Measurements from ENCODE around the gene RAX2. TPM values are rescaled to one million over a fixed set of nuclear protein-coding genes. Genes with fewer than 3 reads are reported as not detected.

Gene RAX2
- total and polyA plus RNA-seq, 2 of the 8 experiments (the other 6 are each of a cell fraction or from before 2014, with no cell fraction given) = 0.08 TPM; not detected in 1

- no peak overlapping the region for H2AK5ac ChIP-seq (ENCODE audit: low read depth, low read length)
- H3K79me1 ChIP-seq (ENCODE audit: low read depth, low read length) = no peaks in the 10 kb centered on the region
- no peak overlapping the region for H2BK15ac ChIP-seq (ENCODE audit: low read length)
- no peaks in the 10 kb centered on the region for H3K9me3 ChIP-seq (ENCODE audit: insufficient read depth in 2 of 2, low read depth in 1 of 2, low read length in 1 of 2)
- no peak overlapping the region for H3K14ac ChIP-seq (ENCODE audit: insufficient read length)
- FAIRE-seq = no peak
- H3K27me3 ChIP-seq (replicated peaks in 1 of 4; ENCODE audit: control insufficient read depth in 3 of 4, extremely low read depth in 1 of 4, insufficient read depth in 3 of 4, low read length in 3 of 4) = peaks cover 0 to 5% (median under 1%) of the 10 kb centered on the region in 4 experiments; a peak in 3 of 7 replicates
- H3K36me3 ChIP-seq (ENCODE audit: control insufficient read depth in 2 of 4, insufficient read depth in 4 of 4, low read length in 3 of 4) = no peaks in the 10 kb centered on the region
- peaks cover 0 to 1% of the 10 kb centered on the region in 2 experiments for H4K20me1 ChIP-seq (replicated peaks in 1 of 2; ENCODE audit: control insufficient read depth in 1 of 2, insufficient read depth in 2 of 2, low read length in 2 of 2)
- no peak overlapping the region for H2BK120ac ChIP-seq (replicated peaks; ENCODE audit: low read depth, low read length)
- no peak overlapping the region for H2AFZ ChIP-seq (ENCODE audit: low read length)
- H3K4me3 ChIP-seq (ENCODE audit: extremely low read depth in 1 of 4, insufficient read depth in 2 of 4, low read depth in 3 of 4, low read length in 4 of 4) = no peak overlapping the region
- no peak for DNase-seq (ENCODE audit: low read depth in 1 of 2, low spot score in 2 of 2)
- no peaks in the 10 kb centered on the region for H3K79me2 ChIP-seq (ENCODE audit: control insufficient read depth in 1 of 2, insufficient read depth in 2 of 2, low read length in 2 of 2)
- no peak overlapping the region for H3K56ac ChIP-seq (replicated peaks; ENCODE audit: insufficient read length, low read depth, low read length)
- no peak overlapping the region for H3K4ac ChIP-seq (replicated peaks; ENCODE audit: insufficient read length, low read depth, low read length)
- no peak overlapping the region for H3K18ac ChIP-seq (ENCODE audit: extremely low read depth, low read length)
- ChIA-PET POLR2A (ENCODE audit: partially characterized antibody) (no interaction called here), CTCF (ENCODE audit: partially characterized antibody) (interaction anchor here (1.5 to 1.6 kb wide), 2 partner anchors 16 to 30 kb away, joined by 3 to 4 read pairs; no protein-coding TSS in a partner anchor)
- no peak overlapping the region for H4K8ac ChIP-seq (ENCODE audit: extremely low read depth, insufficient read depth, low read length)
- no peaks in the 10 kb centered on the region for H3K23me2 ChIP-seq (ENCODE audit: low read depth, low read length)
- no peak overlapping the region for H3K27ac ChIP-seq (ENCODE audit: low read depth, low read length)
- WGBS, 2 experiments (ENCODE audit: extremely low coverage in 1 of 2, insufficient coverage in 1 of 2, insufficient read length in 1 of 2, insufficient replicate concordance in 2 of 2, low coverage in 1 of 2, low lambda C conversion rate in 2 of 2, missing lambda C conversion rate in 1 of 2) = 97% methylated on average over 19 of the region's 19 CpGs; no CpG with 5 or more reads in 1 of the 2 experiments
- H3K4me1 ChIP-seq (replicated peaks in 1 of 4; ENCODE audit: control insufficient read depth in 3 of 4, insufficient read depth in 4 of 4, low read length in 3 of 4) = no peaks in the 10 kb centered on the region; a peak in 1 of 7 replicates
- TF ChIP-seq EZH2 (IDR thresholded peaks at IDR 0.05; ENCODE audit: low read depth, low read length, severe bottlenecking) = no peak
- TF ChIP-seq GABPA (IDR thresholded peaks at IDR 0.05; ENCODE audit: borderline replicate concordance, insufficient read depth, low read length) = no peak
- no peak for TF ChIP-seq JUN (IDR thresholded peaks at IDR 0.05; ENCODE audit: low read depth, low read length)
- TF ChIP-seq BRCA1 (IDR thresholded peaks at IDR 0.05; ENCODE audit: low read depth, low read length) = no peak
- TF ChIP-seq POLR2AphosphoS5 (IDR thresholded peaks at IDR 0.05; ENCODE audit: low read depth, low read length) = no peak
- no peak for TF ChIP-seq CTCF (IDR thresholded peaks at IDR 0.05; ENCODE audit: control extremely low read depth in 1 of 3, insufficient read depth in 1 of 3, low read depth in 1 of 3, low read length in 3 of 3)
- TF ChIP-seq GTF2F1 (IDR thresholded peaks at IDR 0.05; ENCODE audit: borderline replicate concordance, low read depth, low read length) = no peak
- TF ChIP-seq PHF8 (conservative IDR thresholded peaks at IDR 0.05; ENCODE audit: low read depth, low read length) = no peak
- no peak for TF ChIP-seq CHD1 (IDR thresholded peaks at IDR 0.05; ENCODE audit: low read depth, low read length)
- TF ChIP-seq ASH2L (IDR thresholded peaks at IDR 0.05; ENCODE audit: low read length) = no peak
- H2BK12ac ChIP-seq (ENCODE audit: low read depth, low read length) = no peak overlapping the region
- no peak overlapping the region for H4K5ac ChIP-seq (ENCODE audit: insufficient read length, low read depth, low read length)
- H4K91ac ChIP-seq (replicated peaks; ENCODE audit: insufficient read length, low read length) = no peak overlapping the region
- H2BK20ac ChIP-seq (ENCODE audit: low read length) = no peak overlapping the region
- H2BK5ac ChIP-seq (ENCODE audit: low read depth, low read length) = no peak overlapping the region
- H3K4me2 ChIP-seq (ENCODE audit: insufficient read depth in 1 of 2, low read depth in 2 of 2, low read length in 2 of 2) = no peak overlapping the region
- no peak overlapping the region for H3K23ac ChIP-seq (ENCODE audit: insufficient read length)
- H3K9ac ChIP-seq (replicated peaks in 1 of 4; ENCODE audit: extremely low read depth in 1 of 4, low read depth in 3 of 4, low read length in 3 of 4) = no peak overlapping the region
These were observed 48.0 kb upstream of the RAX2 start for GRCh38 chr19:3819989-3820388.
